Measurements from ENCODE around the gene ARMCX2.
A peak's percentile ranks its signal among the peaks of the same experiment; 100 is the strongest.
"Not testable (repeated sequence)": the region's sequence is repeated elsewhere in the genome, so short reads cannot be mapped to it uniquely, and the experiment has no call there.

The ARMCX2 gene

GRCh38 chrX:101659601-101660063 is at the start of gene ARMCX2:
Gene ARMCX2, minus strand, starts transcription at chrX:101659850. Its CDS starts 2,262 bp downstream, at chrX:101657588.
- DNase-seq: peak; percentile 56 to 89 (median 76)
- intact Hi-C loops (cut with DNase I): no loop called here

- peak in 3 of 42 donors; percentile 10 to 46 (median 13) for DNase-seq
- intact Hi-C loops (cut with DNase I): no loop called here
Measured at GRCh38 chrX:101709384-101709783, 49.7 kb upstream of the ARMCX2 start.

GRCh38 chrX:101708163-101708562 is 48.5 kb upstream of the ARMCX2 start:
- DNase-seq: peak in 15 of 42 donors; percentile 1 to 44 (median 17)
- intact Hi-C loops (cut with DNase I): no loop called here

- intact Hi-C loops (cut with DNase I): no loop called here
- DNase-seq: no peak
Measured at GRCh38 chrX:101693476-101693875, 33.8 kb upstream of the ARMCX2 start.

- intact Hi-C loops (cut with DNase I): no loop called here
- DNase-seq: no peak
Measured at GRCh38 chrX:101691835-101692234, 32.2 kb upstream of the ARMCX2 start.

GRCh38 chrX:101686574-101686973 is 26.9 kb upstream of the ARMCX2 start:
- intact Hi-C loops (cut with DNase I): no loop called here
- no peak for DNase-seq

- intact Hi-C loops (cut with DNase I): no loop called here
- peak in 3 of 42 donors; percentile 9 to 37 (median 25) for DNase-seq
Measured at GRCh38 chrX:101685923-101686322, 26.3 kb upstream of the ARMCX2 start.

- peak in 9 of 42 donors; percentile 16 to 48 (median 33) for DNase-seq
- intact Hi-C loops (cut with DNase I): no loop called here
Measured at GRCh38 chrX:101682723-101683122, 23.1 kb upstream of the ARMCX2 start.

- DNase-seq: no peak
- intact Hi-C loops (cut with DNase I): no loop called here
Measured at GRCh38 chrX:101677028-101677427, 17.4 kb upstream of the ARMCX2 start.

GRCh38 chrX:101676571-101676970 is 16.9 kb upstream of the ARMCX2 start:
- no peak for DNase-seq
- intact Hi-C loops (cut with DNase I): no loop called here

GRCh38 chrX:101668143-101668542 is 8.5 kb upstream of the ARMCX2 start:
- DNase-seq: no peak
- intact Hi-C loops (cut with DNase I): no loop called here

- intact Hi-C loops (cut with DNase I): no loop called here
- DNase-seq: peak; percentile 44 to 87 (median 78)
Measured at GRCh38 chrX:101658661-101659491, 774 bp downstream of the ARMCX2 start.

GRCh38 chrX:101657495-101657894 is 2.2 kb downstream of the ARMCX2 start:
- DNase-seq: no peak
- intact Hi-C loops (cut with DNase I): no loop called here

- intact Hi-C loops (cut with DNase I): no loop called here
- DNase-seq: no peak
Measured at GRCh38 chrX:101656817-101657216, 2.8 kb downstream of the ARMCX2 start.

GRCh38 chrX:101655534-101655933 is 4.1 kb downstream of the ARMCX2 start:
- intact Hi-C loops (cut with DNase I): no loop called here
- no peak for DNase-seq

GRCh38 chrX:101647716-101648115 is 11.9 kb downstream of the ARMCX2 start:
- DNase-seq; intact Hi-C loops (cut with DNase I): not testable (repeated sequence)

GRCh38 chrX:101642093-101642492 is 17.6 kb downstream of the ARMCX2 start:
- no peak for DNase-seq
- intact Hi-C loops (cut with DNase I): no loop called here

- intact Hi-C loops (cut with DNase I): no loop called here
- no peak for DNase-seq
Measured at GRCh38 chrX:101639583-101639982, 20.1 kb downstream of the ARMCX2 start.

- intact Hi-C loops (cut with DNase I): no loop called here
- DNase-seq: no peak
Measured at GRCh38 chrX:101619364-101619763, 40.3 kb downstream of the ARMCX2 start.

GRCh38 chrX:101617211-101618191 is 42.1 kb downstream of the ARMCX2 start, which contains the start of gene ARMCX6:
Gene ARMCX6, minus strand, starts transcription at chrX:101618000. Its CDS starts 1,380 bp downstream, at chrX:101616620.
- intact Hi-C loops (cut with DNase I): no loop called here
- DNase-seq: peak; percentile 69 to 91 (median 82)

Measured in head of caudate nucleus (tissue), 42 donors.